ENCODE results near the gene SETD7.

Gene SETD7

GRCh38 chr4:139472852-139473251 is 83.2 kb downstream of the SETD7 start:
- Histone ChIP-seq H3K27ac (ENCODE audit: low read length) (no peak overlapping the region), H3K36me3 (replicated peaks; ENCODE audit: insufficient read depth, low read length) (no peaks in the 10 kb centered on the region), H4K20me1 (ENCODE audit: insufficient read depth, low read length) (no peaks in the 10 kb centered on the region), H3K79me2 (ENCODE audit: low read length) (peaks cover 43% of the 10 kb centered on the region), H3K9ac (ENCODE audit: low read length) (no peak overlapping the region), H3K4me3 (ENCODE audit: low read length) (no peak overlapping the region), H3K27me3 (replicated peaks; ENCODE audit: insufficient read depth, low read length) (no peaks in the 10 kb centered on the region), H3K9me3 (replicated peaks; ENCODE audit: insufficient read depth, low read length) (no peaks in the 10 kb centered on the region), H3K4me2 (ENCODE audit: low read depth, low read length) (no peak overlapping the region), H3K4me1 (ENCODE audit: low read length) (no peaks in the 10 kb centered on the region), H3F3A (ENCODE audit: insufficient read depth, low read length) (no peaks in the 10 kb centered on the region), H3K9me2 (replicated peaks; ENCODE audit: insufficient read depth, low read length) (no peaks in the 10 kb centered on the region), H2AFZ (ENCODE audit: low read length) (no peak overlapping the region)
- DNase-seq: no peak
- TF ChIP-seq EZH2 (optimal IDR thresholded peaks at IDR 0.05; ENCODE audit: low read depth, low read length) (no peak), EZH2phosphoT487 (IDR thresholded peaks at IDR 0.05; ENCODE audit: low read length) (no peak), CTCF (IDR thresholded peaks at IDR 0.05; ENCODE audit: low read length) (no peak)

- no peak for DNase-seq
- H2AFZ ChIP-seq (ENCODE audit: low read length): no peak overlapping the region
- no peak overlapping the region for H3K27ac ChIP-seq (ENCODE audit: low read length)
- peaks cover 59% of the 10 kb centered on the region for H3K79me2 ChIP-seq (ENCODE audit: low read length)
- H3K4me1 ChIP-seq (ENCODE audit: low read length): no peaks in the 10 kb centered on the region
- H3K9me2 ChIP-seq (replicated peaks; ENCODE audit: insufficient read depth, low read length): no peaks in the 10 kb centered on the region
- no peaks in the 10 kb centered on the region for H3K9me3 ChIP-seq (replicated peaks; ENCODE audit: insufficient read depth, low read length)
- H3K27me3 ChIP-seq (replicated peaks; ENCODE audit: insufficient read depth, low read length): no peaks in the 10 kb centered on the region
- H4K20me1 ChIP-seq (ENCODE audit: insufficient read depth, low read length): no peaks in the 10 kb centered on the region
- H3K36me3 ChIP-seq (replicated peaks; ENCODE audit: insufficient read depth, low read length): no peaks in the 10 kb centered on the region
- no peak for TF ChIP-seq EZH2phosphoT487 (IDR thresholded peaks at IDR 0.05; ENCODE audit: low read length)
- no peak for TF ChIP-seq EZH2 (optimal IDR thresholded peaks at IDR 0.05; ENCODE audit: low read depth, low read length)
- no peak for TF ChIP-seq CTCF (IDR thresholded peaks at IDR 0.05; ENCODE audit: low read length)
- H3K9ac ChIP-seq (ENCODE audit: low read length): no peak overlapping the region
- H3K4me2 ChIP-seq (ENCODE audit: low read depth, low read length): no peak overlapping the region
- H3F3A ChIP-seq (ENCODE audit: insufficient read depth, low read length): no peaks in the 10 kb centered on the region
- no peak overlapping the region for H3K4me3 ChIP-seq (ENCODE audit: low read length)
Measured at GRCh38 chr4:139470997-139471665, 84.9 kb downstream of the SETD7 start.

GRCh38 chr4:139470295-139470694 is 85.7 kb downstream of the SETD7 start:
- Histone ChIP-seq H3K4me1 (ENCODE audit: low read length) (no peaks in the 10 kb centered on the region), H3K79me2 (ENCODE audit: low read length) (peaks cover 66% of the 10 kb centered on the region), H3K9ac (ENCODE audit: low read length) (no peak overlapping the region), H3K9me2 (replicated peaks; ENCODE audit: insufficient read depth, low read length) (no peaks in the 10 kb centered on the region), H2AFZ (ENCODE audit: low read length) (no peak overlapping the region), H3K4me2 (ENCODE audit: low read depth, low read length) (no peak overlapping the region), H3K27ac (ENCODE audit: low read length) (no peak overlapping the region), H3K36me3 (replicated peaks; ENCODE audit: insufficient read depth, low read length) (no peaks in the 10 kb centered on the region), H3K27me3 (replicated peaks; ENCODE audit: insufficient read depth, low read length) (no peaks in the 10 kb centered on the region), H4K20me1 (ENCODE audit: insufficient read depth, low read length) (no peaks in the 10 kb centered on the region), H3F3A (ENCODE audit: insufficient read depth, low read length) (no peaks in the 10 kb centered on the region), H3K9me3 (replicated peaks; ENCODE audit: insufficient read depth, low read length) (no peaks in the 10 kb centered on the region), H3K4me3 (ENCODE audit: low read length) (no peak overlapping the region)
- TF ChIP-seq EZH2phosphoT487 (IDR thresholded peaks at IDR 0.05; ENCODE audit: low read length) (no peak), EZH2 (optimal IDR thresholded peaks at IDR 0.05; ENCODE audit: low read depth, low read length) (no peak), CTCF (IDR thresholded peaks at IDR 0.05; ENCODE audit: low read length) (no peak)
- no peak for DNase-seq

Measured in MM.1S (cell line).